Measurements from ENCODE around the gene SMIM23.

The SMIM23 gene

GRCh38 chr5:171798418-171798817 is 12.8 kb downstream of the SMIM23 start:
- DNase-seq (ENCODE audit: low read depth) = no peak
- no peak for TF ChIP-seq CTCF (IDR thresholded peaks at IDR 0.05; ENCODE audit: low read depth, low read length, missing control alignments)
- no peak overlapping the region for H3K4me3 ChIP-seq (ENCODE audit: low read depth, low read length)

GRCh38 chr5:171801839-171802238 is 16.2 kb downstream of the SMIM23 start:
- H3K4me3 ChIP-seq (ENCODE audit: low read depth, low read length) = no peak overlapping the region
- no peak for DNase-seq (ENCODE audit: low read depth)
- TF ChIP-seq CTCF (IDR thresholded peaks at IDR 0.05; ENCODE audit: low read depth, low read length, missing control alignments) = no peak

DNA sequence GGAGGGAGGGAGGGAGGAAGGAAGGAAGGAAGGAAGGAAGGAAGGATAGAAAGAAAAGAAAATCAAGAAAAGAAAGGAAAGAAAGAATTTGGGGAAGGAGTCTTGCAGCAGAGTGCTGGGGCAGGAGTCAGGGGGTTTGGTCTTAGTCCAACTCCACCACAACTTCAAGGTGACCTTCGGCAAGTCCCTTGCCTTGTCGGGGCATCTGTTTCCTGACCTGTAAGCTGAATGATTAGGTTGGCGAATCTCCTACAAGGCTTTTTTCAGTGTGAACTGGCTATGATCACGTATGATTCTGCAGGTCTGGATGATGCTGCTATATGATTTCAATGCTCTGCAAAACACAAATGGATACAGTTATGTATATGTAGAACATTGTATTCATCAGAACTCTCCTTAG is 20.1 kb downstream of the SMIM23 start:
- no peak for TF ChIP-seq CTCF (IDR thresholded peaks at IDR 0.05; ENCODE audit: low read depth, low read length, missing control alignments)
- DNase-seq (ENCODE audit: low read depth) = no peak

DNA sequence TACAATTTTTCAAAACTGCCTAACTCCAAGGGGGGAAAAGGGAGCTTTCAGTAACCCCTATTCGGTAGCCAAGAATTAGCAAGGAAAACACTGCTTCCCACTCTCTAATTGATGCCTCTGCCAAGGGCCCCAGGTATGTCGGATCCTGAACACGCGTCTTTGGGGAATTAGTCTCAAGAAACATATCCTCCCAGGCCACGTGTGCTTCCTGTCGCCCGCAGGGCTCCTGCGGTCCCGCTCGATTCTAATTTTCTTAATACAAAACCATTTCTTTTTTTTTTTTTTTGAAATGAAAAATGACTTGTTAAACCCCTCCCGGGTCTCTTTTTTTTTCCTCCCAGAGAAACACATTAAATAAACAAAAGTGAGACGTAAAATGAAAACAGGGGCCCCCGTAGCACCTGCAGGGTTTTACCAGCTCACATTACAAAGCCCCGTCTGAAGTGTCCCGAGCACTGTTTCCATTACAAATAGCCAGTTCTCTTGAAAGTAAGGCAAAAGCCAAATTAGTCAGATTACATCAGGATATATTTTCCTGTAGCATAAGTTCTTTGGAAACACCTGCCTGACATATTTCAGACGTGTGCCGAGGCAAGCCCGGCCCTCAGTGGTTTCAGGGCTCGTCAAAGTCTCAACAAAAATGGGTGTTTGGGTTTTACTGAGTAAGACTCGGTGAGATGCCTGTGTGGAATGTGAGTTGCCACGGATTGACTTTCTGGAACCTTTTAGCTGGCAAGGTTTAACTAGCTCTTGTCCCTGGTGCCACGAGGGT is 21.5 kb downstream of the SMIM23 start:
- DNase-seq (ENCODE audit: low read depth) = no peak
- no peak for TF ChIP-seq CTCF (IDR thresholded peaks at IDR 0.05; ENCODE audit: low read depth, low read length, missing control alignments)
- no peak overlapping the region for H3K4me3 ChIP-seq (ENCODE audit: low read depth, low read length)

More for the DNA sequence above, 20.1 kb downstream of the SMIM23 start:
- no peak overlapping the region for H3K4me3 ChIP-seq (ENCODE audit: low read depth, low read length)

DNA sequence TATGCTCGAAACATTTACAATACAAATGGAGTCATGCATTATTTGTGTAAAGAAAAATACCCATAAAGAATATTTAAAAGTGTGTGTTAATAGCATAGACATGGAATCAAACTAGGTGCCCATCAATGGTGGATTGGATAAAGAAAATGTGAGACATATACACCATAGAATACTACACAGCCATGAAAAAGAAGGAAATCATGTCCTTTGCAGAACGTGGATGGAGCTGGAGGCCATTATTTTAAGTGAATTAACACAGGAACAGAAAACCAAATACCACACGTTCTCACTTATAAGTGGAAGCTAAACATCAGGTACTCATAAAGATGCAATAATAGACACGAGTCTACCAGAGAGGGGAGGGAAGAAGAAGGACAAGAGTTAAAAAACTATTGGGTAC is 22.8 kb downstream of the SMIM23 start:
- H3K4me3 ChIP-seq (ENCODE audit: low read depth, low read length) = no peak overlapping the region
- TF ChIP-seq CTCF (IDR thresholded peaks at IDR 0.05; ENCODE audit: low read depth, low read length, missing control alignments) = no peak
- no peak for DNase-seq (ENCODE audit: low read depth)

- no peak for DNase-seq (ENCODE audit: low read depth)
- no peak overlapping the region for H3K4me3 ChIP-seq (ENCODE audit: low read depth, low read length)
- no peak for TF ChIP-seq CTCF (IDR thresholded peaks at IDR 0.05; ENCODE audit: low read depth, low read length, missing control alignments)
Measured at GRCh38 chr5:171808951-171809350, 23.3 kb downstream of the SMIM23 start.

DNA sequence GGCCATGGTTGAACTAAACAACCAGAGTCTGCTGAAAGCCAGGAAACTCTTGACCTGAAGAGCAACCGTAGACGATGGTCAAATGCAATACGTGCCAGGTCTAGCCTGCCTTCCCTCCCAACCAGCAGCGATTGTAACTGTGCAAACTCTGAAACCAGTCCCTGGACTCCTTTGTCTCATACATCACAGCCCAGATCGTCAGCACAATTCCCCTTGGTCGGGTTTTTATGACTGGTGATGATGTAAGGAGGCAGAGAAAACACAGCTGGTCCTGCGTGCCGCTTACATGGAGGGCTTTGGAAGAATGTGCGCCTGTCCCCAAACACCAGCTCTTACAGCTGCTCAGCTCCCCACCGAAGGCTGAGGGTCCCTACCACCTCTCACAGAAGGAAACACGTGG is 24.6 kb downstream of the SMIM23 start:
- TF ChIP-seq CTCF (IDR thresholded peaks at IDR 0.05; ENCODE audit: low read depth, low read length, missing control alignments) = no peak
- no peak overlapping the region for H3K4me3 ChIP-seq (ENCODE audit: low read depth, low read length)
- DNase-seq (ENCODE audit: low read depth) = no peak
